ENCODE results near the gene CPZ. TPM values are rescaled to one million over a fixed set of nuclear protein-coding genes. Genes with fewer than 3 reads are reported as not detected.
A peak's percentile ranks its signal among the peaks of the same experiment; 100 is the strongest.

Gene CPZ
- polyA plus RNA-seq, 4 donors: 19.4 to 40.0 (median 26.6) TPM

GRCh38 chr4:8579526-8580320 is 12.8 kb upstream of the CPZ start:
- DNase-seq (ENCODE audit: low read depth in 4 of 4, low spot score in 3 of 4): no peak

DNA sequence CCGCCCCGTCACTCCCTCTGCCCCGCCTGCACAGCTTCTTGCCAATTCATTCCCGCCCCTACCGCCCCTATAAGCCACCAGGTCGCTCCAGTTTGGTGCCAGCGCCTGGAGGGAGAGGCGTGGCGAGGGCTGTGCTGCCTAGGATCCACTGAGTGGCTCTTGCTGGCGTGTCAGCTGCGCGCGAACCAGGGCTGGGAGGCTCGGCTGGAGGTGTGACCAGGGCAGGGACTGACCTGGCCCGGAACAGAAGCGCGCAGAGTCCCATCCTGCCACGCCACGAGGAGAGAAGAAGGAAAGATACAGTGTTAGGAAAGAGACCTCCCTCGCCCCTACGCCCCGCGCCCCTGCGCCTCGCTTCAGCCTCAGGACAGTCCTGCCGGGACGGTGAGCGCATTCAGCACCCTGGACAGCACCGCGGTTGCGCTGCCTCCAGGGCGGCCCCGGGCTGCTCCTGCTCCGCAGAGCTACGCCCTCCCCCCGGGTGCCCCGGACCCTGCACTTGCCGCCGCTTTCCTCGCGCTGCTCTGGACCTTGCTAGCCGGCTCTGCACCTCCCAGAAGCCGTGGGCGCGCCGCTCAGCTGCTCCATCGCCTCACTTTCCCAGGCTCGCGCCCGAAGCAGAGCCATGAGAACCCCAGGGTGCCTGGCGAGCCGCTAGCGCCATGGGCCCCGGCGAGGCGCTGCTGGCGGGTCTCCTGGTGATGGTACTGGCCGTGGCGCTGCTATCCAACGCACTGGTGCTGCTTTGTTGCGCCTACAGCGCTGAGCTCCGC is 12.1 kb upstream of the CPZ start, which contains the start of gene GPR78:
GPR78 (plus strand) TSS at position 72 of the 773 bp plus-strand sequence; CDS start at position 663, 591 bp downstream.
- DNase-seq (ENCODE audit: low read depth in 4 of 4, low spot score in 3 of 4): peak in 3 of 4 donors; percentile 58 to 69 (median 67)

GRCh38 chr4:8581094-8581861 is 11.3 kb upstream of the CPZ start:
- no peak for DNase-seq (ENCODE audit: low read depth in 4 of 4, low spot score in 3 of 4)

- no peak for DNase-seq (ENCODE audit: low read depth in 4 of 4, low spot score in 3 of 4)
Observed at GRCh38 chr4:8582016-8582415, 10.5 kb upstream of the CPZ start.

- no peak for DNase-seq (ENCODE audit: low read depth in 4 of 4, low spot score in 3 of 4)
Observed at GRCh38 chr4:8582436-8582835, 10.1 kb upstream of the CPZ start.

DNA sequence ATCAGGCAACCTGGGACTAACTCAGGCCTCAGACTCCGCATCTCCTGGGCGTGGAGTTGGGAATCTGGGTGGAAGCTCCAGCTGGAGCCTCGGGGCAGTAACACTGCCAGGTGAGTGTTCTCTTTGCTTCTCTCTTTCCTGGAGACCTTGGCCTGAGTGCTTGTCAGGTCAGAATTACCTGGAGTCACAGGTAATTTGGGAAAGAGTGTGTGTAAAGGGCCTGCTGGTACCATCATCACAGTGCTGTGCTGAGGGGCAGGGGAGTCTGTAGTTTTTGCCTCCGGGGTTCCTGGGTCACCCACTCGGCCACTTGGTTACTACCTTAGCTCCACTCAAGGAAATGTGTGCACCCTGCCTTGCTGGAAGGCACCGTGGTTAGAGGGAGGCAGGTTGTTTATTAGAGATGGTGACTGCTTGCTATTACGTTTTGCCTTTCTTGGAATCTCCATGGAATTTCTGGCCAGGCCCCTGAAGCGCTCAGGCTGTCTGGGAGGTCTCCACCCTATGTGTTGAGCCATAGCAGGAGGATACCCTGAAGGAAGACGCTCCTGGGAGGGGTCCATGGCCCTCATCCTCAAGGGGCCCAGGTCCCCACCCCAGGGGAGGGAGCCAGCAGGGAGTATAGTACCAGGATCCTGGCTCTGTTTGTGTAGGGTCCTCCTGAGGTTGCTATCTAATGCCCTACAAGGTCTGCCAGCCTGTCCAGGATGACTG is 9.5 kb upstream of the CPZ start:
- DNase-seq (ENCODE audit: low read depth in 4 of 4, low spot score in 3 of 4): no peak

- no peak for DNase-seq (ENCODE audit: low read depth in 4 of 4, low spot score in 3 of 4)
Observed at GRCh38 chr4:8583655-8584025, 8.9 kb upstream of the CPZ start.

DNA sequence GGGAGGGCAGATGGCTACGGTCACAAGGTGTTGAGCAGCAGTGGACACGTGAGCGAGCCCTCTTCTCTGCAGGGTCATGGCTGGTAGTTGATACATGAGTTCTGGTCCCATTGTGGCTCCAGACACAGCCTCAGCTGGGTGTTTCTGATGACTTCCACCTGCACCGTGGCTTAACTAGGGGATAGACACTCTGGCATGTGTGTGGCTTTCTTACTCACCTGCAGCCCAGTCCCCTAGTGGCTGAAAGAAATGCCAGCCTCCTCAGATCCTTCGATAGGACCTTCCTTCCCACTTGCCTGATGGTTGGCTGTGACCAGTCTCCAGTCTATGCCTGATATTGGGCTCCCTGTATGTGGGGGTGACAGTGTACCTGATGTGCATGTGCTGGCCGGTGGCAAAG is 7.4 kb upstream of the CPZ start:
- DNase-seq (ENCODE audit: low read depth in 4 of 4, low spot score in 3 of 4): no peak

DNA sequence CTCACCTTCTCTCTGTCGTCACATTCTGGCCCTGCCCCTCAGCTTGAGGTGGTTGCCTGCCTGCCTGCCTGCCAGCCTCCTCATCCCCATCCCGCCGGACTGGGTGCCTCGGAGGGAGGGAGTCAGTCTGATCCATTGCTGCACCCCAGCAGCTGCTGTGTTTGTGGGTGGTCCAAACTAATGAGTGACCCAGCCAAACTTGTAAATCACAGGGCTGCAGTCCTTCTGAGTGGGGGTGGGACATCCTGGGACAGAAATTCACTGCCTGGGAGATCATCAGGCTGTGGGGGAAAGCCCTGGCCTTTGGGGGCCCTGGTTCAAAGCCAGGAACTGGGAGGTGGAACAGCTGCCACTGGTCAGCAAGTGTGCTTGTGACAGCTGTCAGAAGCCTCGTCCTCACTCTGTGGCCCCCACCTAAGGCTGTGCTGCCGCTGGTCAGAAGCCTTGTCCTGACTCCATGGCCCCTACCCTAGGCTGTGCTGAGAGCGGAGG is 6.8 kb upstream of the CPZ start:
- no peak for DNase-seq (ENCODE audit: low read depth in 4 of 4, low spot score in 3 of 4)

- no peak for DNase-seq (ENCODE audit: low read depth in 4 of 4, low spot score in 3 of 4)
Observed at GRCh38 chr4:8586246-8586645, 6.3 kb upstream of the CPZ start.

- DNase-seq (ENCODE audit: low read depth in 4 of 4, low spot score in 3 of 4): no peak
Observed at GRCh38 chr4:8586671-8587468, 5.7 kb upstream of the CPZ start.

GRCh38 chr4:8587469-8588195 is 4.9 kb upstream of the CPZ start:
- DNase-seq (ENCODE audit: low read depth in 4 of 4, low spot score in 3 of 4): no peak

DNA sequence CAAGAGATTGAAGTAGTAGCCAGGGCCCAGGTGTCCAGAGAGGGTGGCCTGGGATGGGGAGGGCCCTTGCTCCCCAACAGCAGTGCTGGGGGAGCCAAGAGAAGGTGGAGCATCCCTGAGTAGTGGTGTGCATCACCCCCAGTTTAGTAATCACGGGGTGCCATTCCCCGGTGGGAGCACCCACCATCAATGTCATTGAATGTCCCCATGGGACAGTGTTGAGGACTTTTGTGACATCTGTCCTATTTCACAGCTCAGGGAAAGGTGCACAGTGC is 4.4 kb upstream of the CPZ start:
- no peak for DNase-seq (ENCODE audit: low read depth in 4 of 4, low spot score in 3 of 4)

DNA sequence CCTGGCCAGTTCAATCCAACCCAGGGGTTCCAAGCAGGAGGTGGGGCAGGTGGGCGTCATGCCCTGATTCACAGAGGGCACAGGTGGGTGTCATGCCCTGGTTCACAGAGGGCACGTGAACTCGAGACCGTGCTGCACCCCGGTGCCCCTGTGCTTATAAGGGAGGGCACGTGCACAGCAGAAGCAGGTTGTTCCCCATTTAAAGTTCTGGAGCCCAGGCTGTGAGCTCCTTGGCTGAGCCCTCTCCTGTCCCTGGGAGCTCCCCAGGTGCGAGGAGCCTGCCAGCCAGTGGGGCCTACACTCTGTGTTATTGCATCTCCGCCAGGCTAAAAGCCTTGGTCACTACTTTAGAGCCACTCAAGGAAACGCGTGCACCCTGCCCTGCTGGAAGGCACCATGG is 3.2 kb upstream of the CPZ start:
- DNase-seq (ENCODE audit: low read depth in 4 of 4, low spot score in 3 of 4): no peak

GRCh38 chr4:8589823-8590545 is 2.6 kb upstream of the CPZ start:
- DNase-seq (ENCODE audit: low read depth in 4 of 4, low spot score in 3 of 4): no peak

GRCh38 chr4:8590546-8590880 is 2.1 kb upstream of the CPZ start:
- no peak for DNase-seq (ENCODE audit: low read depth in 4 of 4, low spot score in 3 of 4)

- no peak for DNase-seq (ENCODE audit: low read depth in 4 of 4, low spot score in 3 of 4)
Observed at GRCh38 chr4:8591114-8591513, 1.5 kb upstream of the CPZ start.

- DNase-seq (ENCODE audit: low read depth in 4 of 4, low spot score in 3 of 4): no peak
Observed at GRCh38 chr4:8591626-8592365, 769 bp upstream of the CPZ start.
